Left ventricle myocardium inferior (tissue), 1 donor: ENCODE measurements around the gene CAB39L. TPM values are rescaled to one million over a fixed set of nuclear protein-coding genes. Genes with fewer than 3 reads are reported as not detected.

Experiments
- DNase-seq: peaks from one replicate; pipeline ENCODE4 v3.0.0-alpha.2; 2020
- H3K27ac ChIP-seq: fragments of 200-600 bp; replicated peaks from 2 replicates; pipeline ENCODE4 v1.8.0; 2021
- H3K27me3 ChIP-seq: fragments of 200-600 bp; 2 replicates; pipeline ENCODE4 v1.8.0; 2021; ENCODE audit warnings: low read depth
- H3K36me3 ChIP-seq: fragments of 200-600 bp; 2 replicates; pipeline ENCODE4 v1.8.0; 2021
- H3K4me1 ChIP-seq: fragments of 200-600 bp; 2 replicates; pipeline ENCODE4 v1.8.0; 2021
- H3K4me3 ChIP-seq: fragments of 200-600 bp; 2 replicates; pipeline ENCODE4 v1.8.0; 2021; ENCODE audit warnings: mild to moderate bottlenecking, moderate library complexity
- H3K9me3 ChIP-seq: fragments of 200-600 bp; replicated peaks from 2 replicates; pipeline ENCODE4 v1.8.0; 2021
- intact Hi-C: fragments of 100-400 bp; cut with micrococcal nuclease; formaldehyde crosslinking; loops from one replicate; pipeline ENCODE4 v1.11.0; 2022
- total RNA-seq: library from RNA; stranded (reverse); fragmentation: NEBNext Ultra II Directional; extraction: Animal tissue kit (Norgen Biotek cat#: 25700); gene quantifications from one replicate; pipeline ENCODE4 v1.2.1, GENCODE V29; 2021
- TF ChIP-seq, protein P1 (sequence below): fragments of 200-600 bp; IDR thresholded peaks from 2 replicates; pipeline ENCODE4 v1.8.0; 2021; ENCODE audit warnings: antibody characterized with exemption, mild to moderate bottlenecking, borderline replicate concordance
- donor health status: DM: no; HTN: yes; CAD: no; lungs with severe emphysema.

Gene CAB39L
- total RNA-seq, 1 donor from 2014 or later: 23.4 TPM

DNA sequence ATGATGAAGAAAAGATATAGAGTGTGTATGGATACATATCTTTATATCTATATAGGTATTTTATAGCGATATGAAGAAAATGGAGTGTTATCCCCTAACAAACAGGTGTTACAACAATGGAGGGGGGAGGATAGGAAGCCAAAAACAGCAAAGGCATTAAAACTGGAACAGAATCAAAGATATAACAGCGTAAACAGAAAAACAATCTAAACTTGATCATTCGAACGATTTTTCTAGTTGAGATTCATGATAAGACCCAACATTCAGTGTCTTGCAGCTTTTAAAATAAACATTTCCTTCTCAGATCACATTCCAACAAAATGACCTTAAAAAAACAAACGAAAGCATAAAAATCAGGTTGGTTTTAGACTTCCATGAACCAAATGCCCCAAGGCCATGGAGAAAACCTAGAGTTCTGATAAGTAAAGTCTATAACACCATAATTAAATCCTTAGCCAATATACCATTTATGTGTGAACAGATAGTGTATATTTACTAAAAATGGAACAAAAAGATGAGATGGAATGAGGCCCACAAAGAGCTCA is 55.7 kb downstream of the CAB39L start:
- no peak for DNase-seq
- intact Hi-C loops: no loop called here
- H3K36me3 ChIP-seq: no peaks in the 10 kb centered on the region
- no peaks in the 10 kb centered on the region for H3K27me3 ChIP-seq
- H3K4me3 ChIP-seq: no peak overlapping the region
- peaks cover 9% of the 10 kb centered on the region for H3K9me3 ChIP-seq
- H3K4me1 ChIP-seq: no peaks in the 10 kb centered on the region
- TF ChIP-seq, protein P1, sequence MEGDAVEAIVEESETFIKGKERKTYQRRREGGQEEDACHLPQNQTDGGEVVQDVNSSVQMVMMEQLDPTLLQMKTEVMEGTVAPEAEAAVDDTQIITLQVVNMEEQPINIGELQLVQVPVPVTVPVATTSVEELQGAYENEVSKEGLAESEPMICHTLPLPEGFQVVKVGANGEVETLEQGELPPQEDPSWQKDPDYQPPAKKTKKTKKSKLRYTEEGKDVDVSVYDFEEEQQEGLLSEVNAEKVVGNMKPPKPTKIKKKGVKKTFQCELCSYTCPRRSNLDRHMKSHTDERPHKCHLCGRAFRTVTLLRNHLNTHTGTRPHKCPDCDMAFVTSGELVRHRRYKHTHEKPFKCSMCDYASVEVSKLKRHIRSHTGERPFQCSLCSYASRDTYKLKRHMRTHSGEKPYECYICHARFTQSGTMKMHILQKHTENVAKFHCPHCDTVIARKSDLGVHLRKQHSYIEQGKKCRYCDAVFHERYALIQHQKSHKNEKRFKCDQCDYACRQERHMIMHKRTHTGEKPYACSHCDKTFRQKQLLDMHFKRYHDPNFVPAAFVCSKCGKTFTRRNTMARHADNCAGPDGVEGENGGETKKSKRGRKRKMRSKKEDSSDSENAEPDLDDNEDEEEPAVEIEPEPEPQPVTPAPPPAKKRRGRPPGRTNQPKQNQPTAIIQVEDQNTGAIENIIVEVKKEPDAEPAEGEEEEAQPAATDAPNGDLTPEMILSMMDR: no peak
- H3K27ac ChIP-seq: no peak overlapping the region

DNA sequence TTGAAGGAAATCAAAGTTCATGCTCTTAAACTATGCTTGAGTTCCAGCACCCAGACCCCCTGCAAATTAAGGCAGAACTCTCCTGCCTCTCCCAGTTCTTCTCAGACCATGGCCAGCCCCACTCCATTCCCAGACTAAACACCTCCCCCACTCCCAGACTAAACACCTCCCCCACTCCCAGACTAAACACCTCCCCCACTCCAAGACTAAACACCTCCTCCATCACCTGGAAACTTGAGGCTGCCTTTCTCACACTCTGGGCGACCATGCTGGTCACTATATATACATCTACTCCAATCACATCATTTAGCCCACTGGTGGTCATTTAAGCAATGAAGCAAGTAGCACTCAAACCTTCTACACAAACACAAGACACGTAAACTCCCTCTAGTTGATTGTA is 57.2 kb downstream of the CAB39L start:
- TF ChIP-seq, protein P1: no peak

DNA sequence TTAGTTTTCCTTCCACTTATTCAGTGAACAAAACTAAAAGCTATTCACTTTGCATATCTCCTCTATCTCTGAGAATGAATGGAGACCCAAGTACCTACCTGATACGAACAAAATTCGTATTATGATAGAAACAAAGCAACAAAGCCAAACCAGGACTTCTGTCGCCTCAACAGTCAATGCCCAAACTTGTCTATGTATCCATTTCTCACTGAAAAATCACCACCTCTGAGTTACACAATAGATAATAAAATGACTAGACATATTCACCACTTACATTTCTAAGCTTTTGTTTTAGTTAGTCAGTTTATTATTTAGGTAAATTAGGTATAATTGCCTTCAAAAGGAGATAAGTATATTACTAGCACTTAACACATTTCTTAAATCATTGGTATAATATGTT is 67.7 kb downstream of the CAB39L start:
- Histone ChIP-seq H3K27me3 (no peaks in the 10 kb centered on the region), H3K27ac (no peak overlapping the region), H3K9me3 (no peaks in the 10 kb centered on the region), H3K36me3 (peaks cover 13% of the 10 kb centered on the region), H3K4me1 (peaks cover 14% of the 10 kb centered on the region), H3K4me3 (no peak overlapping the region)
- no peak for DNase-seq
- intact Hi-C loops: no loop called here
- TF ChIP-seq, protein P1: no peak

More for the DNA sequence above, 57.2 kb downstream of the CAB39L start:
- Histone ChIP-seq H3K9me3 (peaks cover 9% of the 10 kb centered on the region), H3K4me1 (no peaks in the 10 kb centered on the region), H3K4me3 (no peak overlapping the region), H3K27ac (no peak overlapping the region), H3K27me3 (no peaks in the 10 kb centered on the region), H3K36me3 (peaks cover 5% of the 10 kb centered on the region)
- DNase-seq: no peak
- intact Hi-C loops: no loop called here

DNA sequence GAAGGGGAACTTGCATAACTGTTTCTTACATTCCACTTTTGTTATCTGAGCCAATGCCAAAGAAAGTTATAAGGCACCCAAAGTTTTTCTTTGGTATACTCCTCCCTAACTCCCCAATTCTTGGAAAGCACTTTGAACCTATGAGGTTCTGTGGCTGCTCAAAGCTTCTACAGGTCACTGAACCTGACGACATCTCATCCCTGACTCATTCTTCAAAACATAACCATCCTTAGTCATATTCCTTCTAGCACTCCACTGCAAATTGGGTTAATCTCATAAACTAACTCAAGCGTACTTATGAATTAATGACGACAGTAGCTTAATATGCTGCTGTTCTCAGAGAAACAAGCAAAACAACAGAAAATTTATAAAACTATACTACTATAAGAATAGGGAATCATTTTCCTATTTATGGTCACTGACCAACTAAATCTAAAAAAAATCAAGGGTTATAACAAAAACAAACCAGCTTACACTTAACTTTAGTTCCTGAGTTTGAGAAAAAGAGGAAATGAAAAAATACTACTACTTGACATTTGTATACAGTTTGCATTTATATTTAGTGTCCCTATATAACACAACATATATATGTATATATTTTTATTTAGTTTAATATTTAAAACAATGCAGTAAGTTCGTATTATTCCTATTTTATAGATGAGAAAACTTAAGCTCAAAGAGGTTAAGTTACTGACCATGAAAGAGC is 69.1 kb downstream of the CAB39L start:
- Histone ChIP-seq H3K4me1 (peaks cover 14% of the 10 kb centered on the region), H3K27me3 (no peaks in the 10 kb centered on the region), H3K36me3 (peaks cover 13% of the 10 kb centered on the region), H3K9me3 (no peaks in the 10 kb centered on the region), H3K4me3 (no peak overlapping the region), H3K27ac (no peak overlapping the region)
- DNase-seq: no peak
- intact Hi-C loops: no loop called here
- TF ChIP-seq, protein P1: no peak

DNA sequence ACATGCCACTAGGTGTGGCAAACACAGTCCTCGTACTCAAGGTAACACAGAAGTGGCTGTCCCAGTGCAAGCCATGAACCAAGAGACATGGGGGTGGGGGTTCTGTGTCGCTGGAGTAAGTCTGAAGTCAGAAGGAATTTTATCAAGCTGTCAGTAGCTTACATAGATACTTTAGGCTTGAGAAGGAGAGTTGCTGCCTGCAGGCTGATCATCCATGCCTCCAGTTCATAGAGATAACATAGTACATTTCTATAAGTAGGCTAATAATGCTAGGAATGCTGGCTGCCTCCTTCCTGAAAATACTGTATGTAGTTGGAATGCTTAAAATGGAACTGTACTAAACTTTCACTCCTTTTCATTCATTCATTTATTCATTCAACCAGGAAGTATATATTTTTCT is 70.1 kb downstream of the CAB39L start:
- H3K27ac ChIP-seq: no peak overlapping the region
- no peak for DNase-seq
- no peak overlapping the region for H3K4me3 ChIP-seq
- no peaks in the 10 kb centered on the region for H3K27me3 ChIP-seq
- TF ChIP-seq, protein P1: no peak
- intact Hi-C loops: no loop called here
- peaks cover 14% of the 10 kb centered on the region for H3K4me1 ChIP-seq
- H3K36me3 ChIP-seq: peaks cover 13% of the 10 kb centered on the region
- H3K9me3 ChIP-seq: no peaks in the 10 kb centered on the region
